BE2C (cell line): ENCODE data around the gene ATP13A3.
A peak's percentile ranks its signal among the peaks of the same experiment; 100 is the strongest.

Experiments used
- DNase-seq: peaks from one replicate; pipeline ENCODE4 v3.0.0-alpha.2; 2020
- H3K27me3 ChIP-seq: fragments of 250-450 bp; sonication (Bioruptor Pico); 2 replicates; pipeline ENCODE4 v1.5.1; 2020; ENCODE audit warnings: mild to moderate bottlenecking
- H3K36me3 ChIP-seq: fragments of 250-450 bp; sonication (Bioruptor Pico); 2 replicates; pipeline ENCODE4 v1.5.1; 2020; ENCODE audit warnings: mild to moderate bottlenecking
- H3K4me1 ChIP-seq: fragments of 250-450 bp; sonication (Bioruptor Pico); 2 replicates; pipeline ENCODE4 v1.5.1; 2020
- H3K4me3 ChIP-seq: 2 replicates; pipeline ENCODE4 v1.5.1; 2011; ENCODE audit warnings: low read depth, low read length
- H3K9me3 ChIP-seq: fragments of 250-450 bp; sonication (Bioruptor Pico); 2 replicates; pipeline ENCODE4 v1.5.1; 2020
- CTCF ChIP-seq: IDR thresholded peaks from 2 replicates; pipeline ENCODE4 v1.5.1; 2012; ENCODE audit warnings: mild to moderate bottlenecking, low read depth, low read length

The ATP13A3 gene

GRCh38 chr3:194431554-194431953 lies 55.2 kb downstream of the ATP13A3 start:
- Histone ChIP-seq H3K4me3 (no peak overlapping the region), H3K9me3 (no peaks in the 10 kb centered on the region), H3K27me3 (no peaks in the 10 kb centered on the region), H3K4me1 (peaks cover 10% of the 10 kb centered on the region), H3K36me3 (peaks cover 84% of the 10 kb centered on the region)
- TF ChIP-seq CTCF, result no peak
- no peak for DNase-seq

GRCh38 chr3:194425399-194425798 lies 61.4 kb downstream of the ATP13A3 start:
- no peaks in the 10 kb centered on the region for H3K4me1 ChIP-seq
- no peaks in the 10 kb centered on the region for H3K9me3 ChIP-seq
- DNase-seq, result no peak
- H3K4me3 ChIP-seq, result no peak overlapping the region
- no peaks in the 10 kb centered on the region for H3K27me3 ChIP-seq
- TF ChIP-seq CTCF, result no peak
- peaks cover 56% of the 10 kb centered on the region for H3K36me3 ChIP-seq

- Histone ChIP-seq H3K27me3 (no peaks in the 10 kb centered on the region), H3K4me3 (no peak overlapping the region), H3K9me3 (no peaks in the 10 kb centered on the region), H3K36me3 (peaks cover 56% of the 10 kb centered on the region), H3K4me1 (no peaks in the 10 kb centered on the region)
- DNase-seq, result no peak
- TF ChIP-seq CTCF, result no peak
Observed at GRCh38 chr3:194424953-194425352, 61.8 kb downstream of the ATP13A3 start.

GRCh38 chr3:194424373-194424772 lies 62.4 kb downstream of the ATP13A3 start:
- DNase-seq, result no peak
- H3K9me3 ChIP-seq, result no peaks in the 10 kb centered on the region
- no peaks in the 10 kb centered on the region for H3K27me3 ChIP-seq
- TF ChIP-seq CTCF, result 0 out of 2 replicates have a peak, but pooled peaks have one; percentile 10
- peaks cover 55% of the 10 kb centered on the region for H3K36me3 ChIP-seq
- no peaks in the 10 kb centered on the region for H3K4me1 ChIP-seq
- H3K4me3 ChIP-seq, result no peak overlapping the region

- Histone ChIP-seq H3K9me3 (no peaks in the 10 kb centered on the region), H3K4me3 (no peak overlapping the region), H3K4me1 (no peaks in the 10 kb centered on the region), H3K36me3 (peaks cover 55% of the 10 kb centered on the region), H3K27me3 (no peaks in the 10 kb centered on the region)
- no peak for DNase-seq
- no peak for TF ChIP-seq CTCF
Observed at GRCh38 chr3:194423317-194423716, 63.5 kb downstream of the ATP13A3 start.

- Histone ChIP-seq H3K27me3 (no peaks in the 10 kb centered on the region), H3K4me1 (no peaks in the 10 kb centered on the region), H3K36me3 (peaks cover 53% of the 10 kb centered on the region), H3K4me3 (no peak overlapping the region), H3K9me3 (no peaks in the 10 kb centered on the region)
- DNase-seq, result no peak
- no peak for TF ChIP-seq CTCF
Observed at GRCh38 chr3:194422188-194422587, 64.6 kb downstream of the ATP13A3 start.
